Chondrocyte (in vitro differentiated cells): ENCODE data around the gene ELOVL2. TPM values are rescaled to one million over a fixed set of nuclear protein-coding genes. Genes with fewer than 3 reads are reported as not detected.

Source experiments
- DNase-seq: peaks from one replicate; pipeline ENCODE4 v3.0.0; 2021; ENCODE audit warnings: mixed read lengths, low spot score
- H3K27ac Mint-ChIP-seq: one replicate; pipeline ENCODE4 v1.8.0; 2021; ENCODE audit warnings: mild to moderate bottlenecking, moderate library complexity, mixed read lengths; ENCODE audit not compliant: unreplicated experiment
- H3K27me3 Mint-ChIP-seq: 2 replicates; pipeline ENCODE4 v1.8.0; 2021; ENCODE audit warnings: low read depth, mixed read lengths
- H3K36me3 Mint-ChIP-seq: 2 replicates; pipeline ENCODE4 v1.8.0; 2021; ENCODE audit warnings: low read depth, mixed read lengths
- H3K4me1 Mint-ChIP-seq: 2 replicates; pipeline ENCODE4 v1.8.0; 2021; ENCODE audit warnings: low read depth, mild to moderate bottlenecking, mixed read lengths
- H3K4me3 Mint-ChIP-seq: one replicate; pipeline ENCODE4 v1.8.0; 2021; ENCODE audit warnings: mild to moderate bottlenecking, moderate library complexity, mixed read lengths; ENCODE audit not compliant: unreplicated experiment
- H3K9me3 Mint-ChIP-seq: 2 replicates; pipeline ENCODE4 v1.8.0; 2021; ENCODE audit warnings: low read depth, mixed read lengths
- CTCF ChIP-seq: fragments of 200-600 bp; sonication (generic); IDR thresholded peaks from 2 replicates; pipeline ENCODE4 v1.5.0; 2021; ENCODE audit warnings: antibody characterized with exemption, mild to moderate bottlenecking, moderate library complexity
- total RNA-seq: library from RNA; stranded (reverse); gene quantifications from 3 replicates; pipeline ENCODE4 v1.2.1, GENCODE V29; 2021

Gene ELOVL2
- total RNA-seq, 1 donor from 2014 or later: 18.2 TPM

- H3K27me3 Mint-ChIP-seq: no peaks in the 10 kb centered on the region
- no peak overlapping the region for H3K4me3 Mint-ChIP-seq
- no peaks in the 10 kb centered on the region for H3K36me3 Mint-ChIP-seq
- no peak for DNase-seq
- no peak for TF ChIP-seq CTCF
- H3K9me3 Mint-ChIP-seq: peaks cover 3% of the 10 kb centered on the region
- no peak overlapping the region for H3K27ac Mint-ChIP-seq
- peaks cover 10% of the 10 kb centered on the region for H3K4me1 Mint-ChIP-seq
These were observed 12.8 kb upstream of the ELOVL2 start for GRCh38 chr6:11056871-11057270.

GRCh38 chr6:11055127-11055627 is 11.1 kb upstream of the ELOVL2 start:
- Mint-ChIP-seq H3K27me3 (no peaks in the 10 kb centered on the region), H3K27ac (no peak overlapping the region), H3K4me1 (peaks cover 17% of the 10 kb centered on the region), H3K4me3 (no peak overlapping the region), H3K9me3 (peaks cover 3% of the 10 kb centered on the region), H3K36me3 (no peaks in the 10 kb centered on the region)
- DNase-seq: no peak
- no peak for TF ChIP-seq CTCF

GRCh38 chr6:11054722-11055121 is 10.6 kb upstream of the ELOVL2 start:
- Mint-ChIP-seq H3K36me3 (no peaks in the 10 kb centered on the region), H3K9me3 (peaks cover 3% of the 10 kb centered on the region), H3K4me1 (peaks cover 17% of the 10 kb centered on the region), H3K4me3 (no peak overlapping the region), H3K27me3 (no peaks in the 10 kb centered on the region), H3K27ac (no peak overlapping the region)
- DNase-seq: no peak
- TF ChIP-seq CTCF: no peak

GRCh38 chr6:11053307-11053706 is 9.2 kb upstream of the ELOVL2 start:
- Mint-ChIP-seq H3K27ac (no peak overlapping the region), H3K9me3 (peaks cover 3% of the 10 kb centered on the region), H3K4me3 (no peak overlapping the region), H3K4me1 (peaks cover 17% of the 10 kb centered on the region), H3K36me3 (no peaks in the 10 kb centered on the region), H3K27me3 (no peaks in the 10 kb centered on the region)
- no peak for TF ChIP-seq CTCF
- no peak for DNase-seq

- Mint-ChIP-seq H3K27me3 (no peaks in the 10 kb centered on the region), H3K36me3 (no peaks in the 10 kb centered on the region), H3K9me3 (peaks cover 3% of the 10 kb centered on the region), H3K4me3 (no peak overlapping the region), H3K4me1 (peaks cover 17% of the 10 kb centered on the region), H3K27ac (no peak overlapping the region)
- no peak for TF ChIP-seq CTCF
- DNase-seq: no peak
These were observed 6.6 kb upstream of the ELOVL2 start for GRCh38 chr6:11050731-11051130.
